Esophagus muscularis mucosa (tissue), 4 donors: Measurements from ENCODE around the gene GPATCH2. TPM values are rescaled to one million over a fixed set of nuclear protein-coding genes. Genes with fewer than 3 reads are reported as not detected.

Experiments used
- DNase-seq: peaks from one replicate; pipeline ENCODE4 v3.0.0-alpha.2; 2017; ENCODE audit errors: extremely low spot score
- H3K27ac ChIP-seq, 4 donors: fragments of 200-600 bp; sonication (generic); replicated peaks in 1 of 4; 1 replicate in 3 of 4; 2 replicates in 1 of 4; pipeline ENCODE4 v1.5.1; 2016 to 2019; ENCODE audit warnings: mild to moderate bottlenecking in 1 of 4
- H3K27me3 ChIP-seq, 4 donors: fragments of 200-600 bp; sonication (generic); one replicate each; pipeline versions ENCODE4 v1.5.1 to v1.6.0; 2016 to 2019
- H3K36me3 ChIP-seq, 4 donors: fragments of 200-600 bp; sonication (generic); one replicate each; pipeline ENCODE4 v1.5.1; 2016 to 2019
- H3K4me1 ChIP-seq, 4 donors: fragments of 200-600 bp; sonication (generic); one replicate each; pipeline ENCODE4 v1.5.1; 2016 to 2019
- H3K4me3 ChIP-seq, 4 donors: fragments of 200-600 bp; sonication (generic); 1 replicate in 2 of 4; 2 replicates in 2 of 4; pipeline ENCODE4 v1.5.1; 2016 to 2019; ENCODE audit warnings: mild to moderate bottlenecking in 4 of 4, moderate library complexity in 1 of 4
- H3K9me3 ChIP-seq, 4 donors: fragments of 200-600 bp; sonication (generic); 1 replicate in 3 of 4; 2 replicates in 1 of 4; pipeline ENCODE4 v1.5.1; 2016 to 2019
- CTCF ChIP-seq, 3 experiments: fragments of 200-600 bp in 2 of 3; fragments of 450-650 bp in 1 of 3; sonication (generic) in 2 of 3; IDR thresholded peaks; one replicate each; pipeline ENCODE4 v1.5.1; 2017 to 2019; ENCODE audit warnings: antibody characterized with exemption in 3 of 3, mild to moderate bottlenecking in 2 of 3, moderate library complexity in 1 of 3
- EP300 ChIP-seq: sonication (generic); formaldehyde crosslinking; IDR thresholded peaks from one replicate; pipeline ENCODE4 v1.6.1; 2017; ENCODE audit warnings: antibody characterized with exemption
- POLR2A ChIP-seq: fragments of 450-650 bp; IDR thresholded peaks from one replicate; pipeline ENCODE4 v1.6.1; 2017; ENCODE audit warnings: antibody characterized with exemption, moderate library complexity, mild to moderate bottlenecking, low read depth
- POLR2AphosphoS5 ChIP-seq, 2 donors: sonication (generic); formaldehyde crosslinking; IDR thresholded peaks; one replicate each; pipeline ENCODE4 v1.6.1; 2017; ENCODE audit warnings: antibody characterized with exemption in 2 of 2
- WGBS: methylation state at CpG from one replicate; pipeline ENCODE4 v1.1.5; 2018; 5-methylcytosine and 5-hydroxymethylcytosine counted together
- intact Hi-C: fragments of 100-400 bp; cut with DNase I; formaldehyde crosslinking; loops from one replicate; pipeline ENCODE4 v1.15.1; 2023
- total RNA-seq, 4 donors: library from RNA; depleted of rRNA; stranded (reverse); fragments of >200 nt; gene quantifications; one replicate each; pipeline versions ENCODE4 v1.1.0 to v1.2.1, GENCODE V29; 2016

The GPATCH2 gene
- total RNA-seq, 4 donors from 2014 or later: 10.0 to 15.7 (median 13.2) TPM

DNA sequence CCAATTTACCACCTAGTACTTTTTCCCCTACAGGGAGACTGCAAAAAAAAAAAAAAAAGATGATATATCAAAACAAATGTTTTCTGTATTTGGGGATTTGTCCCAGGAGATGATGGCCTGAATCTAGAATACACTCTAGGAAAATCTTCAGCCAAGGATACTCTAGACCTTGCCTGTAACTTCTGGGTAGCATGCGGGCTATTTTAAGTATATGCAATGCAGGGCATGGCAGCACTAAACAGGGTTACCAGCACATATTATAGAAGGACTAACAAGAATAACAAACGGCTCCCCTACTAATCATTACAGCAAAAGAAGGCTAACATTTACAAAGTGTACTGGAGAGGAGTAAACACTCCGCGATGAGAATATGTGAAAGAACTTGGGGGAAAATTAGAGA is 109.6 kb downstream of the GPATCH2 start:
- 92% methylated on average over 4 of the region's 4 CpGs for WGBS
- peaks cover 11 to 14% (median 14%) of the 10 kb centered on the region in 4 donors for H3K4me1 ChIP-seq
- H3K36me3 ChIP-seq: no peaks in the 10 kb centered on the region
- TF ChIP-seq CTCF (IDR thresholded peaks at IDR 0.05): no peak
- TF ChIP-seq POLR2A: no peak
- no peak for TF ChIP-seq POLR2AphosphoS5 (IDR thresholded peaks at IDR 0.05)
- TF ChIP-seq EP300: no peak
- H3K27ac ChIP-seq: no peak overlapping the region
- H3K4me3 ChIP-seq: no peak overlapping the region
- intact Hi-C loops: no loop called here
- no peak for DNase-seq
- H3K9me3 ChIP-seq: no peaks in the 10 kb centered on the region
- H3K27me3 ChIP-seq: no peaks in the 10 kb centered on the region

DNA sequence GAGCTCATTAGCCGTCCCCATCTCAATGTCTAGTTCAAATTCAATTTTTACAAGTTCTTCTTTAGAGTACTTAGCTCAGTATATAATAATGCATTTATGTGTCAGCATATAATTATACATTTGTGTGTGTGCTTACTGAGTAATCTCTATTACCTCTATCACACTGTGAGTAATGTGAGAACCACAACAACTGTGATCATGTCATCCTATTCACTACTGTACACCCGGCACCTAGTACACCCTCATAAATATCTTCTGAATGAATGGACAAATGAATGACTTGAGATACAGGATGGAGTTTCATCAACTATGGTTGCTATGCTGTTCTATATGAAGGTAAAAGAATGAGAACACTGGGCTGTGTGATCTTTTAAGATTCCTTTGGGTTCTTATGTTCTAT is 124.0 kb downstream of the GPATCH2 start:
- Histone ChIP-seq H3K9me3 (no peaks in the 10 kb centered on the region), H3K27ac (no peak overlapping the region), H3K4me3 (no peak overlapping the region), H3K4me1 (no peaks in the 10 kb centered on the region), H3K36me3 (peaks cover 0 to 6% (median under 1%) of the 10 kb centered on the region in 4 donors), H3K27me3 (no peaks in the 10 kb centered on the region)
- intact Hi-C loops: no loop called here
- TF ChIP-seq POLR2AphosphoS5 (IDR thresholded peaks at IDR 0.05) (no peak), EP300 (no peak), POLR2A (no peak), CTCF (IDR thresholded peaks at IDR 0.05) (no peak)
- no peak for DNase-seq
- WGBS: 96% methylated on average over 2 of the region's 2 CpGs

- TF ChIP-seq POLR2A (no peak), POLR2AphosphoS5 (IDR thresholded peaks at IDR 0.05) (no peak), CTCF (IDR thresholded peaks at IDR 0.05) (no peak), EP300 (no peak)
- Histone ChIP-seq H3K4me1 (no peaks in the 10 kb centered on the region), H3K4me3 (no peak overlapping the region), H3K27me3 (no peaks in the 10 kb centered on the region), H3K9me3 (no peaks in the 10 kb centered on the region), H3K36me3 (peaks cover 0 to 7% (median 2%) of the 10 kb centered on the region in 4 donors), H3K27ac (no peak overlapping the region)
- 88% methylated on average over 5 of the region's 5 CpGs for WGBS
- no peak for DNase-seq
- intact Hi-C loops: no loop called here
Measured at GRCh38 chr1:217498209-217498608, 132.7 kb downstream of the GPATCH2 start.

- Histone ChIP-seq H3K4me3 (no peak overlapping the region), H3K9me3 (no peaks in the 10 kb centered on the region), H3K27ac (no peak overlapping the region), H3K4me1 (no peaks in the 10 kb centered on the region), H3K27me3 (no peaks in the 10 kb centered on the region), H3K36me3 (peaks cover 0 to 8% (median 2%) of the 10 kb centered on the region in 4 donors)
- TF ChIP-seq POLR2A (no peak), CTCF (IDR thresholded peaks at IDR 0.05) (no peak), EP300 (no peak), POLR2AphosphoS5 (IDR thresholded peaks at IDR 0.05) (no peak)
- intact Hi-C loops: no loop called here
- DNase-seq: no peak
Measured at GRCh38 chr1:217495249-217495648, 135.6 kb downstream of the GPATCH2 start.

DNA sequence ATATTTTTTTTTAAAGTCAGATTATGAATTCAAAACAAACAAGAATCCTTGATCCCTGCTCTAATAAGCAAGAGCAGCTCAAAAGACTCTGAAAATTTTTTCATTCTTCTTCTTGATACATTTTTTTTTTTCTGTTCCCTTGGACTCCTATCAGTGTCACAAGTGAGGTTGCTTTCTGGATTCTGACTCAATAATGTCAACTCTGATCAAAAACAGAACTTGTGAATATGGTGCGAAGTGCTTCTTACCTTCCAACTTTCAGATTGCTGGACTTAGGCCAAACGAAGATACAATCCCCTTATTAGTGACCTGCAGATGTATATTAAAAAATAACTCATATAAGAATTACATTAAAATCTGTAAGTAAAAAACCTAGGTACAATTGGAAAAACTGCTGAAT is 136.1 kb downstream of the GPATCH2 start:
- H3K4me1 ChIP-seq: no peaks in the 10 kb centered on the region
- H3K9me3 ChIP-seq: no peaks in the 10 kb centered on the region
- no peaks in the 10 kb centered on the region for H3K27me3 ChIP-seq
- WGBS: 94% methylated on average over 2 of the region's 2 CpGs
- no peak overlapping the region for H3K4me3 ChIP-seq
- intact Hi-C loops: no loop called here
- H3K27ac ChIP-seq: no peak overlapping the region
- no peak for TF ChIP-seq EP300
- no peak for TF ChIP-seq CTCF (IDR thresholded peaks at IDR 0.05)
- TF ChIP-seq POLR2AphosphoS5 (IDR thresholded peaks at IDR 0.05): no peak
- peaks cover 0 to 12% (median 2%) of the 10 kb centered on the region in 4 donors for H3K36me3 ChIP-seq
- DNase-seq: no peak
